ENCODE data around the gene C1QTNF9. TPM values are rescaled to one million over a fixed set of nuclear protein-coding genes. Genes with fewer than 3 reads are reported as not detected.
"Not testable (repeated sequence)": the region's sequence is repeated elsewhere in the genome, so short reads cannot be mapped to it uniquely, and the experiment has no call there.

C1QTNF9 gene
- total and polyA plus RNA-seq, 8 donors, result 0.18 to 0.46 (median 0.26) TPM; not detected in 1

- ATAC-seq (no peak), DNase-seq (no peak)
- H3K27ac ChIP-seq, result no peak overlapping the region
- H3K9me3 ChIP-seq, result no peaks in the 10 kb centered on the region
- no peaks in the 10 kb centered on the region for H3K4me1 ChIP-seq
- intact Hi-C loops (cut with DNase I), result no loop called here
- TF ChIP-seq, protein P1, sequence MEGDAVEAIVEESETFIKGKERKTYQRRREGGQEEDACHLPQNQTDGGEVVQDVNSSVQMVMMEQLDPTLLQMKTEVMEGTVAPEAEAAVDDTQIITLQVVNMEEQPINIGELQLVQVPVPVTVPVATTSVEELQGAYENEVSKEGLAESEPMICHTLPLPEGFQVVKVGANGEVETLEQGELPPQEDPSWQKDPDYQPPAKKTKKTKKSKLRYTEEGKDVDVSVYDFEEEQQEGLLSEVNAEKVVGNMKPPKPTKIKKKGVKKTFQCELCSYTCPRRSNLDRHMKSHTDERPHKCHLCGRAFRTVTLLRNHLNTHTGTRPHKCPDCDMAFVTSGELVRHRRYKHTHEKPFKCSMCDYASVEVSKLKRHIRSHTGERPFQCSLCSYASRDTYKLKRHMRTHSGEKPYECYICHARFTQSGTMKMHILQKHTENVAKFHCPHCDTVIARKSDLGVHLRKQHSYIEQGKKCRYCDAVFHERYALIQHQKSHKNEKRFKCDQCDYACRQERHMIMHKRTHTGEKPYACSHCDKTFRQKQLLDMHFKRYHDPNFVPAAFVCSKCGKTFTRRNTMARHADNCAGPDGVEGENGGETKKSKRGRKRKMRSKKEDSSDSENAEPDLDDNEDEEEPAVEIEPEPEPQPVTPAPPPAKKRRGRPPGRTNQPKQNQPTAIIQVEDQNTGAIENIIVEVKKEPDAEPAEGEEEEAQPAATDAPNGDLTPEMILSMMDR (IDR thresholded peaks at IDR 0.05), result no peak
- H3K4me3 ChIP-seq, result no peak overlapping the region
- no peaks in the 10 kb centered on the region for H3K36me3 ChIP-seq
- H3K27me3 ChIP-seq, result no peaks in the 10 kb centered on the region
Measured at GRCh38 chr13:24362435-24362952, 53.1 kb downstream of the C1QTNF9 start.

DNA sequence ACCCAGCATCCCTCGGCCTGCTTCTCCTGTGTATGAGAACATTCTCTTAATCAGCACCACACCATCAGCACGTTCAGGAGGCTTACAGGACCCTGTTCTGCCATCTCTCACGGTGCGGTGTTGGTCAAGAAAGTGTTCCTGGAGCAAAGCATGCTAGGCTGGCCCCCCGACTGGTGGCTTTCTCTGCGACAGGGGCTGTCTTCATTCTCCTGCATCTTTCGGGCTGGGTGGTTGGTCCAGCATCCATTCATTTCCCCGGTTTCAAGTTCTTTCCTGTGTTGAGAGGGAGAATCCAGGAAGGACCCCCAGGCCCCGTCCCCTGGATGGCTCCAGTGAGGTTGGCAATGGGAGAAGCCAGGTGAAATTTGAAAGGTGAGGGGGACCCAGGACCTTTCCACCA is 55.8 kb downstream of the C1QTNF9 start:
- H3K27ac ChIP-seq, result no peak overlapping the region
- ATAC-seq (no peak), DNase-seq (no peak)
- TF ChIP-seq, protein P1 (IDR thresholded peaks at IDR 0.05), result no peak
- no peaks in the 10 kb centered on the region for H3K27me3 ChIP-seq
- no peaks in the 10 kb centered on the region for H3K36me3 ChIP-seq
- no peaks in the 10 kb centered on the region for H3K4me1 ChIP-seq
- no peak overlapping the region for H3K4me3 ChIP-seq
- no peaks in the 10 kb centered on the region for H3K9me3 ChIP-seq
- intact Hi-C loops (cut with DNase I), result no loop called here

- H3K4me1 ChIP-seq; H3K9me3 ChIP-seq; ATAC-seq; intact Hi-C loops (cut with DNase I); H3K27ac ChIP-seq; H3K36me3 ChIP-seq; H3K27me3 ChIP-seq; DNase-seq; H3K4me3 ChIP-seq: not testable (repeated sequence)
Measured at GRCh38 chr13:24366315-24366714, 56.9 kb downstream of the C1QTNF9 start.

DNA sequence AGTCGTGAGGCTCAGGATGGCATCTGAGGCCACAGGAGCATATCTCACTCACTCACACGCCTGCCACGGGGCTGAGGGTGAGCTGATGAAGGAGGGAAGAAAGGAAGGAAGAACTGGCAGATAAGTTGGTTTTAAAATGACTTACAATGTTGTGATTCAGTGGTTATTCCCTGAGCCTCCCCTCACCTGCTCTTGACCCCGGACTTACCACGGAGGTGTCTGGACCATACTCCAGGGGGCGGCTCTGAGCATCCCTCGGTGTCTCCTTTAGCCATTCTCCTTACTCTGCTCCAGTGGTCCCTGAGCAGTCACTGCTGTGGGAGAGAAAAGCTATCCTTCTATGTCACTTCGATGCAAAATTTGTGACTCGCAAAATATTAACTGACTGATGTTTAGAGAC is 61.9 kb downstream of the C1QTNF9 start:
- intact Hi-C loops (cut with DNase I); H3K9me3 ChIP-seq; H3K27me3 ChIP-seq; H3K4me1 ChIP-seq; H3K36me3 ChIP-seq; ATAC-seq; H3K27ac ChIP-seq; DNase-seq; H3K4me3 ChIP-seq: not testable (repeated sequence)

Other genes starting within 250 kb of the C1QTNF9 start
- gene SPATA13, start 148.9 kb upstream of the C1QTNF9 start, total RNA-seq, result 10 to 100 TPM; 18.6 to 31.4 TPM
- 10 to 100 TPM; 11.4 to 15.8 (median 13.6) TPM for gene SPATA13, start 148.9 kb upstream of the C1QTNF9 start, polyA plus RNA-seq (ENCODE audit: insufficient read length in 6 of 6)
- 10 to 100 TPM; 71.9 to 76.8 TPM for gene PARP4, start 203.2 kb downstream of the C1QTNF9 start, total RNA-seq
- 10 to 100 TPM; 46.8 to 55.8 (median 51.7) TPM for gene PARP4, start 203.2 kb downstream of the C1QTNF9 start, polyA plus RNA-seq (ENCODE audit: insufficient read length in 6 of 6)